ENCODE data around the gene CCDC148.
"Not testable (repeated sequence)": the region's sequence is repeated elsewhere in the genome, so short reads cannot be mapped to it uniquely, and the experiment has no call there.

CCDC148 gene

DNA sequence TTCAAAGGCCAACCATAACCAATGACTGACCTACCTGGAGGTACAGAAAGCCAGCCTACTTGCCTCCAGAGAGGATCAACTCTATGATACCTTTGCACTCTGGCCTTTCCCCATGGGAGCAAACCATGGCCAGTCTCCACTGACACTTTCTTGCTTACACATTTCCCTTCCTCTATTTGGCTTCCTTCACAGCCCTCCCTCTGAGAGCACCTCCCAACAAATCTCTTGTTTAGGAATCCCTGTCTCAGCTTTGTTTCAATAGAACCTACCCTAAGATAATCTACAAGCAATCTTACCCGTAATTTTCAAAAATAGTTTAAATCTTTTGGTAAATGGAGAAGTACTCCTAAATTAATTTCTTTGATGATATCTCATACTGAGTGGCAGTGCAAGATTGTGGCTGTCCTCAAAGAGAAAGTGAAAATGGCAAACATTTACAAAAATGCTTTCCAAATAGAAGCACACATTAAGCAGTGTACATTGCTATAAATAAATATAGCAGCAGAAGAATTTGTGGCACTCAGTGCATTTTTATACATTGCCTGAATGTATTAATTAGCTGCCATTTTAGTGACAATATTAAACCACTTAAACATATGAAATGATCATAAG, 140.6 kb downstream of the CCDC148 start:
- no peak for DNase-seq (ENCODE audit: low read depth)
- no peak overlapping the region for H3K4me3 ChIP-seq (ENCODE audit: low read depth, low read length)

GRCh38 chr2:158315000-158315399, 141.6 kb downstream of the CCDC148 start:
- no peak for DNase-seq (ENCODE audit: low read depth)
- H3K4me3 ChIP-seq (ENCODE audit: low read depth, low read length): no peak overlapping the region

GRCh38 chr2:158313734-158314133, 142.8 kb downstream of the CCDC148 start:
- DNase-seq (ENCODE audit: low read depth): no peak
- no peak overlapping the region for H3K4me3 ChIP-seq (ENCODE audit: low read depth, low read length)

DNA sequence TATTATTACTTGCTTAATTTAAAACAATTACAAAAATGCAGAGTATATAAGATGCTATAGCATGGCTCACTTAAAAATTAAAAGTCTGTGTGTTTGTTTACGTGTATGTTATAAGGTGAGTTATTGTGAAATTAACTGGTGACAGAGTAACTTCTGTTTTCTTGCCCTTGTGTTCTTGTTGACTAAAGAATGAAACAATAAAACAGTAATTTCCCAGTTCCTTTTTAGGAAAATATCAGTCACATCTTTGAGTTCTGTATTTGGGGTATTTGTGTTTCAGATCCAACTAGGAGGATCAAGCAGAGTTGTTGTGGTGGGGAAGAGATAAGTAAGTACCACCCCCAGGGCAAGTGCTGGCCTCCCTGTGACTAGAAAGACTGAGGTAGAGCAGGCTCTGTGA, 143.6 kb downstream of the CCDC148 start:
- H3K4me3 ChIP-seq (ENCODE audit: low read depth, low read length): no peak overlapping the region
- no peak for DNase-seq (ENCODE audit: low read depth)

DNA sequence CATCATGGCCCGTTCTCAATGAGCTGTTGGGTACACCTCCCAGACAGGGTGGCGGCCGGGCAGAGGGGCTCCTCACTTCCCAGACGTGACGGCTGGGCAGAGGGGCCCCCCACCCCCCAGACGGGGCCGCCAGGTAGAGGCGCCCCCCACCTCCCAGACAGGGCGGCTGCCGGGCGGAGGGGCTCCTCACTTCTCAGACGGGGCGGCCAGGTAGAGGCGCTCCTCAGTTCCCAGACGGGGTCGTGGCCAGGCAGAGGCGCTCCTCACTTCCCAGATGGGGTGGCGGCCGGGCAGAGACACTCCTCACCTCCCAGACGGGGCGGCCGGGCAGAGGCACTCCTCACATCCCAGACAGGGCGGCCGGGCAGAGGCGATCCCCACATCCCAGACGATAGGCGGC, 146.1 kb downstream of the CCDC148 start:
- H3K4me3 ChIP-seq (ENCODE audit: low read depth, low read length); DNase-seq (ENCODE audit: low read depth): not testable (repeated sequence)

- no peak overlapping the region for H3K4me3 ChIP-seq (ENCODE audit: low read depth, low read length)
- DNase-seq (ENCODE audit: low read depth): no peak
Measured at GRCh38 chr2:158305501-158305900, 151.1 kb downstream of the CCDC148 start.

GRCh38 chr2:158300394-158300793, 156.2 kb downstream of the CCDC148 start:
- no peak for DNase-seq (ENCODE audit: low read depth)
- H3K4me3 ChIP-seq (ENCODE audit: low read depth, low read length): no peak overlapping the region

DNA sequence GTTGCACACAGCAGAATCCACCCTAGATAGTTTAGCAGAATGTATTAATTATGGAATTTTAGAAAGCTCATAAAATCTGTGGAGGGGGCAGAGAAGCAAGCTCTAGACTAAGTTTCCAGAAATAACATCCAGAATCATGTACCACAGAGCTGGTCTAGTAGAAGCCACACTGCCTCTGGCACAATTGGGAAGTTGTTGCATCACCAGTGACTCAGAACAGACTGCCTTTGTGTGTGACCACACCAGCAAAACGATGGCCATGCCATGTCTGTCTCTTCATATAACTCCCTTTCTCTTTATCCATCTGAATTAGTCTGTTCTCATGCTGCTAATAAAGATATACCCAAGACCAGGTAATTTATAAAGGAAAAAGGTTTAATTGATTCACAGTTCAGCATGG, 158.9 kb downstream of the CCDC148 start:
- H3K4me3 ChIP-seq (ENCODE audit: low read depth, low read length): no peak overlapping the region
- DNase-seq (ENCODE audit: low read depth): no peak

- no peak overlapping the region for H3K4me3 ChIP-seq (ENCODE audit: low read depth, low read length)
- DNase-seq (ENCODE audit: low read depth): no peak
Measured at GRCh38 chr2:158297120-158297519, 159.4 kb downstream of the CCDC148 start.

GRCh38 chr2:158293722-158294121, 162.8 kb downstream of the CCDC148 start:
- no peak for DNase-seq (ENCODE audit: low read depth)
- no peak overlapping the region for H3K4me3 ChIP-seq (ENCODE audit: low read depth, low read length)

DNA sequence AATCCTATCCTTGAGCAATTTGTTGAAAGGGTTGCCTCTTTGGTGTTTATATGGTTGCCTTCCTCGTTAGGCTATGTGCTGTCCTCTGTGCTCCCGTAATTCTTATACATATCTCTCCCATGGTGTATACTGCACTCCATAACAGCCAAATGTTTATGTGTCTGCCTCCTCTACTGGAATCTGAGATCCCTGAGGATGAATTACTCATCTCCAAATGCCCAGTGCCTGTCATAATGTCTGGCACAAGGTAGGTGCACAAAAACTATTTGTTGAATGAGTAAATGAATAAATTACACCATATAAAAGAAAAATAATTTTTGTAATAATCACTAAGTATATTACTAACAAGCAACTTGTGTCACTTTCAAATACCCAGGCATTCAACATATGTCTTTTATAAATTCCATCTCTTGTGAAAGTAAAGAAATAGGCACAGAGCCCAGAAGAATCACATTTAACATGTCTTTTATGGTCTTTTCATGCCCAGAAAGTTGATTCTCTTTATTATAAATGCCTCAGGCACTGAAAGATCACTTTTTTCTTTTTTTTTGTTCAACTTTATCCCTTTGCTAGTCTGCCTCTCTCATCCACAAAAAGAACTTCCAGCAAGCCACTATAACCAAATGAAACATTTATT, 164.9 kb downstream of the CCDC148 start:
- no peak overlapping the region for H3K4me3 ChIP-seq (ENCODE audit: low read depth, low read length)
- DNase-seq (ENCODE audit: low read depth): no peak

DNA sequence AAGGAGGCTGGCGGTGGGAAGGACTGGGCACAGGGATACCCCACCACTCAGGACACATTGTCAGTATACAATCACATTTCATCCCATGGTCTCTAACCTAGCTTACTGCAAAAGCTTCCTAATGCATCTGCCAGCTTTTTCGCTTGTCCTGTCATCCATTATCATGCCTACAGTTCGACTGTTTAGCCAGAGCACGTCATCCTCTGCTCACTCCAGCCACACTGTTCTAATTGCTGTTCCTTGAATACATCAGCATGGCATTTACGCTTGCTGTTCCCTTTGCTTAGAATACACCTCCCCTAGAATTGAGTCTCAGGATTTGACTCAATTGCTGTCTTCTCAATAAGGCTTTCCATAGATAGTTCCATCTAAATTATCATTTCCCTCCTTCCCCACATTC, 166.3 kb downstream of the CCDC148 start:
- H3K4me3 ChIP-seq (ENCODE audit: low read depth, low read length): no peak overlapping the region
- DNase-seq (ENCODE audit: low read depth): no peak

GRCh38 chr2:158276619-158277471, 179.7 kb downstream of the CCDC148 start:
- H3K4me3 ChIP-seq (ENCODE audit: low read depth, low read length): no peak overlapping the region
- DNase-seq (ENCODE audit: low read depth): no peak

DNA sequence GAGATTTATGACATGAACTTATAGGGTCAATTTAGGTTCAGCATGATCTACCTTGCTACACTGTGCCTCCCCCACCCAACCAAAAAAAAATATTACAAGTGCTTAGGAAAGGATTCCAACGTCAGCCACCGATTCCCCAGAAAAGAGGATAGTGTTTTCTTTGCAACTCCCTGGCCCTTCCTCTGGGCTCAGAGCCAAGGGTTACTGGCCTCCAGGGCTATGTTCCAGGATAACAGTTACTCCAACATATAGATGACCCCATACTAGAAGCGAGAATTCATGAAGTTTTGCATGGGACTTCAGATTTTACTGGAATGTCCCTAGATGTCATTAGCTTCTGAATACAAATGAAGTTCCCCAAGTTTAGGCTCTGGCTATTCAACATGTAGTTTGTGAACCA, 182.8 kb downstream of the CCDC148 start:
- H3K4me3 ChIP-seq (ENCODE audit: low read depth, low read length): no peak overlapping the region
- no peak for DNase-seq (ENCODE audit: low read depth)

GRCh38 chr2:158270536-158270935, 186.0 kb downstream of the CCDC148 start:
- H3K4me3 ChIP-seq (ENCODE audit: low read depth, low read length): no peak overlapping the region
- DNase-seq (ENCODE audit: low read depth): no peak

GRCh38 chr2:158269143-158269542, 187.4 kb downstream of the CCDC148 start:
- no peak for DNase-seq (ENCODE audit: low read depth)
- no peak overlapping the region for H3K4me3 ChIP-seq (ENCODE audit: low read depth, low read length)

- peak; percentile 1 for DNase-seq (ENCODE audit: low read depth)
- no peak overlapping the region for H3K4me3 ChIP-seq (ENCODE audit: low read depth, low read length)
Measured at GRCh38 chr2:158266111-158266510, 190.4 kb downstream of the CCDC148 start.

DNA sequence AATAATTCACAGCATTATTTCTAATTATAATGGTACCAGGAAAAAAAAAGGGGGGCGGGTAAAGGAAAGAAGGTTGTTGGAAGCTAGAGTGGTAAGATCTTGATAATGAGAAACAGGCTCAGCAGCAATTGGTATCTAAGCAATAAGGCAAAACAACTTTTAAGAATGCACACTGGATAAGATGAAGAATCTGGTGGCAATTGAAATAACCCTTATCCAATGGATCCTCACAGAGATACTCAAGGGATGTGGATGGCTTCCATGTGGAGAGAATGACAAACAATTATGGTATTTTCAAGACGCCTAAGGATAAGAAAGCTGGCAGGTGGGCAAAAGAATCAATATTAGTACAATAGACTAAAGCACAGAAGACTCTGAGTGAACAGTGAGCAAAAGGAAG, 201.3 kb downstream of the CCDC148 start:
- H3K4me3 ChIP-seq (ENCODE audit: low read depth, low read length): no peak overlapping the region
- no peak for DNase-seq (ENCODE audit: low read depth)

- H3K4me3 ChIP-seq (ENCODE audit: low read depth, low read length): no peak overlapping the region
- no peak for DNase-seq (ENCODE audit: low read depth)
Measured at GRCh38 chr2:158253170-158253569, 203.4 kb downstream of the CCDC148 start.

DNA sequence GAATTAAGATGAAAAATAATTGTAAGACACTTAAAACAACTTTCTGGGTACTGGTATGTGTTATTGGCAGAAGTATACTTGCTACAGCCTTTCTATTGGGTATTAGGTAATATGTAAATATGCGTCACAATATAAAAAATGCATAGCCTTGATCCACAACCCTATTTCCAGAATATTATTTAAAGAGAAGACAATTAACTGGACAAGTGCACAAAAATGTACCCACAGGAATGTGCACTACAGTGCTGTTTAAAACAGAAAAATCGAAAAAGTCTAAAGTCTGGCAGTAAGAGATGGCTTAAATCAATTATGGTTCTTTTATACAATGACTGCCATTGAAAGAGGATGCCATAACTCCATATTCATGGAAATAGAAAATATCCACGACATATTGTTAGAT, 205.2 kb downstream of the CCDC148 start:
- no peak overlapping the region for H3K4me3 ChIP-seq (ENCODE audit: low read depth, low read length)
- DNase-seq (ENCODE audit: low read depth): no peak

DNA sequence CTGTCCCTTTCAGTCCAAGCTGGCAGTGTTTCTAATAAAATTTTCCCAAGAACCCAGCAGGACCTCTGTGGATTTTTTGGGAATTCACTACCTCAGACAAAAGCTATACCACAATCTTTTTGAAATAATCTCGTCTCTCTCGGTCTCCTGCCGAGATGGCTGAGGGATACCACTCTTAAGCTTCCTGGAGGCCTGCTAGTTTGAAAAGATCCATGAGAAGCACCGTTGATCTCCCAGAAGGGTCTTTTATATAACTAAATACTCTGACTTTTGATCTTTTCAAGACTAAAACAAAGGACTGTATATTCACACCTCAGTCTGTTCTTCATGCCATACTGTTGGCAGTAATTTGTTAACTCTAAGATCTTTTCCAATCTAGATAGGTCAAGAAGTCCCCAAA, 213.2 kb downstream of the CCDC148 start:
- no peak overlapping the region for H3K4me3 ChIP-seq (ENCODE audit: low read depth, low read length)
- no peak for DNase-seq (ENCODE audit: low read depth)

Measured in skeletal muscle cell (primary cell).